Measurements from ENCODE around the gene RNF220.
A peak's percentile ranks its signal among the peaks of the same experiment; 100 is the strongest.

The RNF220 gene

GRCh38 chr1:44388551-44388950, 16.5 kb upstream of the RNF220 start:
- TF ChIP-seq CTCF (conservative IDR thresholded peaks at IDR 0.05; ENCODE audit: low read depth, low read length): no peak

GRCh38 chr1:44389437-44389836, 15.6 kb upstream of the RNF220 start:
- no peak overlapping the region for H3K4me3 ChIP-seq (ENCODE audit: low read length)
- TF ChIP-seq CTCF (conservative IDR thresholded peaks at IDR 0.05; ENCODE audit: low read depth, low read length): no peak
- no peak for DNase-seq (ENCODE audit: low read depth)

More at GRCh38 chr1:44388551-44388950, 16.5 kb upstream of the RNF220 start:
- no peak overlapping the region for H3K4me3 ChIP-seq (ENCODE audit: low read length)
- no peak for DNase-seq (ENCODE audit: low read depth)

DNA sequence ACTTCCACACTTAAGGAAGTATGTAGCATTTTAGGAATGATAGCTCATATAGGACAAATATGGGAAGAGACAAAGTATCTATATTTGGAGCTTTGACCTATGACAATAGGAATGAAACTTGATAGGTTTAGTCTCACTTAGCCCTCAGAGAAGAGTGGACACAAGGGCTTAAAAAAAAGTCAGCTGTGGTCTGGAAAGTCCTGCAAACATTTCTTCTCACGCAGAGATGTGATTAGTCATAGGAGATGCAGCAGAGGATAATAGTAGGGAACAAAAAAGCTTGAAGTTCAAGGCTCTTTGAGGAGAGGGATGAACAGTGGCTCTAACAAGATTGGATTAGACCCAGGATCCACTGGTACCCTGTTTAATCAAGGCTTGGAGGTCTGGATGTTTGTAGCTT, 14.8 kb upstream of the RNF220 start:
- no peak for DNase-seq (ENCODE audit: low read depth)
- H3K4me3 ChIP-seq (ENCODE audit: low read length): no peak overlapping the region
- TF ChIP-seq CTCF (conservative IDR thresholded peaks at IDR 0.05; ENCODE audit: low read depth, low read length): no peak

GRCh38 chr1:44401256-44402228, 3.5 kb upstream of the RNF220 start:
- no peak for DNase-seq (ENCODE audit: low read depth)
- no peak for TF ChIP-seq CTCF (conservative IDR thresholded peaks at IDR 0.05; ENCODE audit: low read depth, low read length)

DNA sequence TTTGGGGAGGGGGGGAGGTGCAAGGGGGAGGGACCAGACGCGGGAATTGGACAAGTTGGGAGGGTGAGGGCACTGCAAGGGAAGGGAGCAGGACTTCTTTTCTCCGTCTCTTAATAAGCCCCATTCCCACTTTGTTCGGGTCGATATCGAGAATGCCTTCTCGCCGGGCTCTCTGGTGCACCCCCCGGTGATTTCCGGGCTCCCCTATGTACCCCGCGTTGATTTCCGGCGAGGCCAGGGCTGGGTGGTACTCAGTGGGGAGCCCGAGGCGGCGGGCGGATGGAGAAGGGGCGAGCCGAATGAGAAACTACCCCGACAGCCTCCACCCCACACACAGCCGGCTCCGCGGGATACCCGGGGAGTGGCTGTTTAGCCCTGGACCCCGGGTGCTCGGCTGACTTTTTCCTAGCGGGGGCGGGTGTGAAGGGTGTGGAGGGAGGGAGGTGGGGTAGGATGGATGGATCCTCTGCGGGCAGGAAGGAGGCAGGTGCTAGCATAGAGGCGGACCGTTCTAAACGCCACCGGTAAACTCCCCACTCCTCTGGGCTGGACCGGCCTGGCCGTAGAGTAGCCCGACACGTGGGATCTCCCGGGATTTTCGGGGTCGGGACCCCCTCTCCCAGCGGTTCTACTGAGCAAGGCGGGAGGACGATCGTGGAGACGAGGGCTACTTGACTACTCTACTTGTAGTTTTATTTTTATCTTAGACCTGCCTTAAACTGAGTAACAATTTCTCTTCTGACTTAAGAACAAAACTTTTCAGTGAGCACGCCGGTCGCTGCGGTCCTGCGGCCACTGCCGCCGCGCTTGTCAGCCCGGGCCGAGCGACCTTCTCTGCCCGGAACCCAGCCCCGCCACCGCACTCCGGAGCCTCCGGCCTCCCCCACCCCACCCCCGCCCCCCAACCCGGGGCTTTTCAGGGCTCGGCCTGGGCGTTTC, 1.0 kb downstream of the RNF220 start:
- H3K4me3 ChIP-seq (ENCODE audit: low read length): peak overlapping the region; percentile 43
- DNase-seq (ENCODE audit: low read depth): no peak
- no peak for TF ChIP-seq CTCF (conservative IDR thresholded peaks at IDR 0.05; ENCODE audit: low read depth, low read length)

More at GRCh38 chr1:44401256-44402228, 3.5 kb upstream of the RNF220 start:
- H3K4me3 ChIP-seq (ENCODE audit: low read length): no peak overlapping the region

GRCh38 chr1:44406737-44407429, 1.8 kb downstream of the RNF220 start:
- no peak for DNase-seq (ENCODE audit: low read depth)
- no peak overlapping the region for H3K4me3 ChIP-seq (ENCODE audit: low read length)
- no peak for TF ChIP-seq CTCF (conservative IDR thresholded peaks at IDR 0.05; ENCODE audit: low read depth, low read length)

Measured in retinal pigment epithelial cell (primary cell).